ENCODE results near the gene TRIM25. TPM values are rescaled to one million over a fixed set of nuclear protein-coding genes. Genes with fewer than 3 reads are reported as not detected.

The TRIM25 gene
- total and polyA plus RNA-seq, 2 experiments from 2014 or later: 11.4 to 24.6 TPM

- 94% methylated on average over 2 of the region's 2 CpGs for WGBS (ENCODE audit: low lambda C conversion rate, missing lambda C conversion rate)
- no peaks in the 10 kb centered on the region for H4K20me1 ChIP-seq (ENCODE audit: insufficient read depth, poor library complexity, severe bottlenecking)
- H3K79me2 ChIP-seq: no peaks in the 10 kb centered on the region
- no peaks in the 10 kb centered on the region for H3K36me3 ChIP-seq (replicated peaks; ENCODE audit: insufficient read depth, low read depth)
- H3K4me2 ChIP-seq: no peak overlapping the region
- no peak overlapping the region for H2AFZ ChIP-seq
- TF ChIP-seq EZH2phosphoT487 (IDR thresholded peaks at IDR 0.05; ENCODE audit: low read depth, severe bottlenecking, unreplicated experiment): no peak
- no peak for TF ChIP-seq CTCF (IDR thresholded peaks at IDR 0.05; ENCODE audit: poor library complexity)
- no peak for TF ChIP-seq EZH2 (IDR thresholded peaks at IDR 0.05; ENCODE audit: borderline replicate concordance)
- H3K9me2 ChIP-seq (replicated peaks; ENCODE audit: insufficient read depth): no peaks in the 10 kb centered on the region
- H3K4me3 ChIP-seq: no peak overlapping the region
- no peak overlapping the region for H3K27ac ChIP-seq
- DNase-seq (ENCODE audit: low spot score): no peak
- no peaks in the 10 kb centered on the region for H3K4me1 ChIP-seq (ENCODE audit: insufficient read depth)
- H3K27me3 ChIP-seq: no peaks in the 10 kb centered on the region
- H3K9me3 ChIP-seq (ENCODE audit: low read depth): peaks cover 16% of the 10 kb centered on the region
Observed at GRCh38 chr17:56930739-56931337, 17.0 kb upstream of the TRIM25 start.

GRCh38 chr17:56929362-56929969 is 15.6 kb upstream of the TRIM25 start:
- H4K20me1 ChIP-seq (ENCODE audit: insufficient read depth, poor library complexity, severe bottlenecking): no peaks in the 10 kb centered on the region

DNA sequence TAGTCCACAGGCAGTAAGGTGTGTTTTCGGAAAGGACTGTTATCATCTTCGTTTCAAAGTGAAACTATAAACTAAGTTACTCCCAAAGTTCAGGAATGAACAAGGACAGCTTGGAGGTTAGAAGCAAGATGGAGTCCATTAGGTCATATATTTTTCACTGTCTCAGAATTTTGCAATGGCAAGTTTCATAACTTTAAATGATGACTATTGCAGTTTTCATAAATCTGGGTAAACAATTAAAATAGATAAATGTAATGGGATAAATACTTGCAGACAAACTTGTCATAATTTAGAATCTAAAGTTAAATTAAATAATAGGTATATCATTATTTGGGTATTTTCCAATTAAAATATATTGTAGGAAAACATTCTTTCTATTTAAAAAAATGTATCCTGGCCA is 14.7 kb upstream of the TRIM25 start:
- 93% methylated on average over 2 of the region's 2 CpGs for WGBS (ENCODE audit: low lambda C conversion rate, missing lambda C conversion rate)

More at GRCh38 chr17:56929362-56929969, 15.6 kb upstream of the TRIM25 start:
- no peak overlapping the region for H3K27ac ChIP-seq
- no peaks in the 10 kb centered on the region for H3K27me3 ChIP-seq
- H3K4me1 ChIP-seq (ENCODE audit: insufficient read depth): no peaks in the 10 kb centered on the region
- no peak overlapping the region for H2AFZ ChIP-seq
- no peaks in the 10 kb centered on the region for H3K36me3 ChIP-seq (replicated peaks; ENCODE audit: insufficient read depth, low read depth)
- H3K4me2 ChIP-seq: no peak overlapping the region
- TF ChIP-seq EZH2 (IDR thresholded peaks at IDR 0.05; ENCODE audit: borderline replicate concordance) (no peak), CTCF (IDR thresholded peaks at IDR 0.05; ENCODE audit: poor library complexity) (no peak), EZH2phosphoT487 (IDR thresholded peaks at IDR 0.05; ENCODE audit: low read depth, severe bottlenecking, unreplicated experiment) (no peak)
- H3K79me2 ChIP-seq: no peaks in the 10 kb centered on the region
- peaks cover 16% of the 10 kb centered on the region for H3K9me3 ChIP-seq (ENCODE audit: low read depth)
- DNase-seq (ENCODE audit: low spot score): no peak
- H3K9me2 ChIP-seq (replicated peaks; ENCODE audit: insufficient read depth): no peaks in the 10 kb centered on the region
- no peak overlapping the region for H3K4me3 ChIP-seq

More for the DNA sequence above, 14.7 kb upstream of the TRIM25 start:
- H4K20me1 ChIP-seq (ENCODE audit: insufficient read depth, poor library complexity, severe bottlenecking): no peaks in the 10 kb centered on the region
- H3K4me1 ChIP-seq (ENCODE audit: insufficient read depth): no peaks in the 10 kb centered on the region
- no peaks in the 10 kb centered on the region for H3K9me2 ChIP-seq (replicated peaks; ENCODE audit: insufficient read depth)
- no peak for TF ChIP-seq CTCF (IDR thresholded peaks at IDR 0.05; ENCODE audit: poor library complexity)
- TF ChIP-seq EZH2phosphoT487 (IDR thresholded peaks at IDR 0.05; ENCODE audit: low read depth, severe bottlenecking, unreplicated experiment): no peak
- no peak overlapping the region for H3K4me3 ChIP-seq
- DNase-seq (ENCODE audit: low spot score): no peak
- no peaks in the 10 kb centered on the region for H3K36me3 ChIP-seq (replicated peaks; ENCODE audit: insufficient read depth, low read depth)
- H3K4me2 ChIP-seq: no peak overlapping the region
- no peaks in the 10 kb centered on the region for H3K79me2 ChIP-seq
- no peak overlapping the region for H2AFZ ChIP-seq
- no peak overlapping the region for H3K27ac ChIP-seq
- H3K9me3 ChIP-seq (ENCODE audit: low read depth): peaks cover 16% of the 10 kb centered on the region
- no peaks in the 10 kb centered on the region for H3K27me3 ChIP-seq
